ENCODE data around the gene PLCH2.

PLCH2 gene

GRCh38 chr1:2483026-2483425 is 6.9 kb downstream of the PLCH2 start:
- Histone ChIP-seq H3K4me1 (ENCODE audit: control insufficient read depth, insufficient read depth, low read length, poor library complexity, severe bottlenecking) (no peaks in the 10 kb centered on the region), H3K36me3 (ENCODE audit: control insufficient read depth, insufficient read depth, low read length) (no peaks in the 10 kb centered on the region)

GRCh38 chr1:2483970-2484369 is 7.9 kb downstream of the PLCH2 start:
- H3K36me3 ChIP-seq (ENCODE audit: control insufficient read depth, insufficient read depth, low read length), result peaks cover 5% of the 10 kb centered on the region
- H3K4me3 ChIP-seq (ENCODE audit: insufficient read depth, low read depth, low read length, poor library complexity, severe bottlenecking), result no peak overlapping the region
- H3K27ac ChIP-seq (ENCODE audit: insufficient read depth, low read length, poor library complexity, severe bottlenecking), result no peak overlapping the region
- no peak for DNase-seq
- peaks cover 4% of the 10 kb centered on the region for H3K9me3 ChIP-seq (ENCODE audit: control insufficient read depth, low read length)
- H3K4me1 ChIP-seq (ENCODE audit: control insufficient read depth, insufficient read depth, low read length, poor library complexity, severe bottlenecking), result no peaks in the 10 kb centered on the region
- H3K27me3 ChIP-seq (replicated peaks; ENCODE audit: control insufficient read depth, insufficient read depth, low read length, poor library complexity, severe bottlenecking), result no peaks in the 10 kb centered on the region

More at GRCh38 chr1:2483026-2483425, 6.9 kb downstream of the PLCH2 start:
- no peak overlapping the region for H3K4me3 ChIP-seq (ENCODE audit: insufficient read depth, low read depth, low read length, poor library complexity, severe bottlenecking)
- no peak for DNase-seq
- H3K27ac ChIP-seq (ENCODE audit: insufficient read depth, low read length, poor library complexity, severe bottlenecking), result no peak overlapping the region
- no peaks in the 10 kb centered on the region for H3K27me3 ChIP-seq (replicated peaks; ENCODE audit: control insufficient read depth, insufficient read depth, low read length, poor library complexity, severe bottlenecking)
- H3K9me3 ChIP-seq (ENCODE audit: control insufficient read depth, low read length), result no peaks in the 10 kb centered on the region

DNA sequence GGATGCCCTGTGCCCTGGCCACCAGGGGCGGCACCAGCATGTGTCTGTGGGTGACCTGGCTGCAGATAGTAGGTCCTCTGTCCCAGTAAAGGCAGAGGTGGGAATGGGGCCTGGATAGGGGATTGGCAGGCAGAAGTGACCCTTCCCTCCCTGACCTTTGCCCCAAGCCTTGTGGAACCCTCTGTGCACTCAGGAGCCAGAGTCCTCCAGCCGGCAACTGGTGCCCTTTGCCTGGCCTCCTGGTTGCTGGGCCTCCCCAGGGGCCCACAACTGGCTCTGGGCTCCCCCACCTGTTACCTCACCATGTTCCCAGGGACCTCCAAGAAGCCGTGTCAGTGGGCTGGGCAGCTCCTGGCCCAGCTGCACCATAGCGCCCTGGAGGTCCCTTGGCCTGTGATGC is 10.0 kb downstream of the PLCH2 start:
- DNase-seq, result no peak
- no peak overlapping the region for H3K27ac ChIP-seq (ENCODE audit: insufficient read depth, low read length, poor library complexity, severe bottlenecking)
- H3K4me3 ChIP-seq (ENCODE audit: insufficient read depth, low read depth, low read length, poor library complexity, severe bottlenecking), result no peak overlapping the region
- H3K36me3 ChIP-seq (ENCODE audit: control insufficient read depth, insufficient read depth, low read length), result peaks cover 8% of the 10 kb centered on the region
- H3K27me3 ChIP-seq (replicated peaks; ENCODE audit: control insufficient read depth, insufficient read depth, low read length, poor library complexity, severe bottlenecking), result no peaks in the 10 kb centered on the region
- peaks cover 4% of the 10 kb centered on the region for H3K9me3 ChIP-seq (ENCODE audit: control insufficient read depth, low read length)
- no peaks in the 10 kb centered on the region for H3K4me1 ChIP-seq (ENCODE audit: control insufficient read depth, insufficient read depth, low read length, poor library complexity, severe bottlenecking)

DNA sequence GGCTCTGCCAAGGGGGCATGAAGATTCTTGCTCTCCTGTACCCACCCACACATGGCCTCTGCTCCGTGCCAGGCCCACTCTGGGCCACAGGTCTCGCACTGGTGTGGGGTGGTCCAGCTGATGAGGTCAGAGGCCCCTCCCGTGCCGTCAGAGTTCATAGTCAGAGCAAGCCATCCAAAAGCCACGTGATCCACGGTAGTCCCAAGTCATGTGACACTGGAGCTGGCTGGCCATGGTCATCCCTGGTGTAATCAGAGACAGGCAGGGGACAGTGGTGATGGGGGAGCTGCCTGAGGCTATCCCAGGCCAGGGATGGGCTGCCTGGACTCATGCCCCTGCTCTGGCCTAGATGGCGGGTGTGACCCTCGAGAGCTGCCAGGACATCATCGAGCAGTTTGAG is 10.5 kb downstream of the PLCH2 start:
- Histone ChIP-seq H3K36me3 (ENCODE audit: control insufficient read depth, insufficient read depth, low read length) (peaks cover 8% of the 10 kb centered on the region), H3K27ac (ENCODE audit: insufficient read depth, low read length, poor library complexity, severe bottlenecking) (no peak overlapping the region), H3K4me3 (ENCODE audit: insufficient read depth, low read depth, low read length, poor library complexity, severe bottlenecking) (no peak overlapping the region), H3K4me1 (ENCODE audit: control insufficient read depth, insufficient read depth, low read length, poor library complexity, severe bottlenecking) (no peaks in the 10 kb centered on the region), H3K9me3 (ENCODE audit: control insufficient read depth, low read length) (peaks cover 4% of the 10 kb centered on the region), H3K27me3 (replicated peaks; ENCODE audit: control insufficient read depth, insufficient read depth, low read length, poor library complexity, severe bottlenecking) (no peaks in the 10 kb centered on the region)
- DNase-seq, result no peak

GRCh38 chr1:2488688-2489087 is 12.6 kb downstream of the PLCH2 start:
- Histone ChIP-seq H3K27me3 (replicated peaks; ENCODE audit: control insufficient read depth, insufficient read depth, low read length, poor library complexity, severe bottlenecking) (no peaks in the 10 kb centered on the region), H3K9me3 (ENCODE audit: control insufficient read depth, low read length) (peaks cover 4% of the 10 kb centered on the region), H3K36me3 (ENCODE audit: control insufficient read depth, insufficient read depth, low read length) (peaks cover 8% of the 10 kb centered on the region), H3K27ac (ENCODE audit: insufficient read depth, low read length, poor library complexity, severe bottlenecking) (no peak overlapping the region), H3K4me3 (ENCODE audit: insufficient read depth, low read depth, low read length, poor library complexity, severe bottlenecking) (no peak overlapping the region), H3K4me1 (ENCODE audit: control insufficient read depth, insufficient read depth, low read length, poor library complexity, severe bottlenecking) (peaks cover under 1% of the 10 kb centered on the region)
- DNase-seq, result no peak

GRCh38 chr1:2489615-2490014 is 13.5 kb downstream of the PLCH2 start:
- no peak overlapping the region for H3K4me3 ChIP-seq (ENCODE audit: insufficient read depth, low read depth, low read length, poor library complexity, severe bottlenecking)
- H3K27me3 ChIP-seq (replicated peaks; ENCODE audit: control insufficient read depth, insufficient read depth, low read length, poor library complexity, severe bottlenecking), result no peaks in the 10 kb centered on the region
- no peak overlapping the region for H3K27ac ChIP-seq (ENCODE audit: insufficient read depth, low read length, poor library complexity, severe bottlenecking)
- H3K36me3 ChIP-seq (ENCODE audit: control insufficient read depth, insufficient read depth, low read length), result peaks cover 8% of the 10 kb centered on the region
- H3K9me3 ChIP-seq (ENCODE audit: control insufficient read depth, low read length), result peaks cover 4% of the 10 kb centered on the region
- peaks cover 6% of the 10 kb centered on the region for H3K4me1 ChIP-seq (ENCODE audit: control insufficient read depth, insufficient read depth, low read length, poor library complexity, severe bottlenecking)
- no peak for DNase-seq

DNA sequence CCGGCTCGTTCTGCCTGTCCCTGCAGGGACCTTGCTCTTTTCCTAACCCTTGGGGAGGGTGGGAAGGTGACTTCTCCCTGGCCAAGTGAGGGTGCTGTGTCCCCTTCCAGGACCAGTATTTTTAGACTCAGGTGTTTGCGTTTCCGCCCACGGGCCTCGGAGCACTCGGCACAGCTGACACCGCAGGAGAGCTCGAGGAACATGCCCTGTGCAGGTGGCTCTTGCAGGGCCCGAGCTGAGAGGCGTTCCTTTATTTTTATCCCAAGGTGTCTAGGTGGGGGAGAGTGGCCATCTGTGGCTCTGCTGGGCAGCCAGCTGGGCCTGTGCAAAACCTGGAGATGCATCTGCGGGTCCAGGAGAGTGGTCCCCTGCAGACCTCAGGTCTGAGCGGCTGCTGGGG is 16.0 kb downstream of the PLCH2 start:
- H3K27me3 ChIP-seq (replicated peaks; ENCODE audit: control insufficient read depth, insufficient read depth, low read length, poor library complexity, severe bottlenecking), result no peaks in the 10 kb centered on the region
- no peak for DNase-seq
- no peak overlapping the region for H3K4me3 ChIP-seq (ENCODE audit: insufficient read depth, low read depth, low read length, poor library complexity, severe bottlenecking)
- peaks cover 14% of the 10 kb centered on the region for H3K4me1 ChIP-seq (ENCODE audit: control insufficient read depth, insufficient read depth, low read length, poor library complexity, severe bottlenecking)
- H3K27ac ChIP-seq (ENCODE audit: insufficient read depth, low read length, poor library complexity, severe bottlenecking), result no peak overlapping the region
- peaks cover 4% of the 10 kb centered on the region for H3K9me3 ChIP-seq (ENCODE audit: control insufficient read depth, low read length)
- peaks cover 8% of the 10 kb centered on the region for H3K36me3 ChIP-seq (ENCODE audit: control insufficient read depth, insufficient read depth, low read length)

DNA sequence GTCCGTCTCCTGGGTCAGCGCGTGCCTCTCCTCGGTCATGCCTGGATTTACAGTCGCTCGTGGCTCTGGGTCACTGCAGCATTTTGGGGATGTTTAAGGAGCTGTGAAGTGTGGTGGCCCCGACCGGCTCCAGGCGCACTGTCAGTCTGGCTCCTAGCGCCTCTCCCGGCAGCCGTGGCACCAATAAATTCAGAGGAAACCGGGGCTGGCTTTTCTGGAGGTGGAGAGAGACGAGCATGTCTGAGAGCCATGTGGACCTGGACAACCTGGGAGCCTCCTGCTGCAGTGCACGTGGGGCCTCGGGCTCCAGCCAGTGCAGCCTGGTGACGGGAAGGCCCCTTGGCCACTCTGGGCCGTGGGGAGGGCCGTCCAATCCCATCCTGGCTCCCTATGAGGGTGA is 17.1 kb downstream of the PLCH2 start:
- DNase-seq, result no peak
- no peak overlapping the region for H3K27ac ChIP-seq (ENCODE audit: insufficient read depth, low read length, poor library complexity, severe bottlenecking)
- H3K9me3 ChIP-seq (ENCODE audit: control insufficient read depth, low read length), result peaks cover 4% of the 10 kb centered on the region
- no peaks in the 10 kb centered on the region for H3K27me3 ChIP-seq (replicated peaks; ENCODE audit: control insufficient read depth, insufficient read depth, low read length, poor library complexity, severe bottlenecking)
- H3K4me3 ChIP-seq (ENCODE audit: insufficient read depth, low read depth, low read length, poor library complexity, severe bottlenecking), result no peak overlapping the region
- peaks cover 14% of the 10 kb centered on the region for H3K4me1 ChIP-seq (ENCODE audit: control insufficient read depth, insufficient read depth, low read length, poor library complexity, severe bottlenecking)
- peaks cover 8% of the 10 kb centered on the region for H3K36me3 ChIP-seq (ENCODE audit: control insufficient read depth, insufficient read depth, low read length)

DNA sequence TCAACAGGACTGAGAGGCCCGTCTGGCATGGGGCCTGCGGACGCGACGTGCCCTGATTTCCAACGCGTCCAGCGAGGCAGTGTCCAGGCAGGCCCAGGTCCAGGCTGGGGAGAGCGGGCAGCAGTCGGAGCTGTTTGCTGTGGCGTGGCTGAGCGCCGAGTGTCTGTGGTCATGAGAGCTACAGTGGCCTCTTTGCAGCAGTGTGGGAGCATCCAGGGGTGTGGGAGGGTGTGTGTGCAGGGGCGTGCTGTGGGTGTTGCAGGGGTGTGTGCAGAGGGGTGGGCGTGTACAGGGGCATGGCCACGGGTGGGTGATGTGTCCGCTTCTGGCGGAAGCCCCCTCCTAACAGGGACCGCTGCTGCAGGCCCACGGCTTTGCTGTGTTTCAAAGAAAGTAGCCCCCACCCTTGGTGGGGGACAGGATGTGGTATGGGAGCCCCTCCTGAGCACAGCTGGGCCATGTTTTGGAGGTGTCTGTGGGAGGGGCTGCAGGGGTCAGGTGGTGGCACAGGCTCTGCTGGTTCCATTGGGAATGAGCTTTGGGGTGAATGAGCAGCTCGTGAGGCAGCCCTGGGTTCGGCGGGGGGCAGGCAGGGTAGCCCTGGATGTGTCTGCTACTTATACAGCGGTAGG is 17.7 kb downstream of the PLCH2 start:
- no peak for DNase-seq
- Histone ChIP-seq H3K36me3 (ENCODE audit: control insufficient read depth, insufficient read depth, low read length) (peaks cover 4% of the 10 kb centered on the region), H3K27ac (ENCODE audit: insufficient read depth, low read length, poor library complexity, severe bottlenecking) (no peak overlapping the region), H3K27me3 (replicated peaks; ENCODE audit: control insufficient read depth, insufficient read depth, low read length, poor library complexity, severe bottlenecking) (no peaks in the 10 kb centered on the region), H3K4me3 (ENCODE audit: insufficient read depth, low read depth, low read length, poor library complexity, severe bottlenecking) (no peak overlapping the region), H3K9me3 (ENCODE audit: control insufficient read depth, low read length) (no peaks in the 10 kb centered on the region), H3K4me1 (ENCODE audit: control insufficient read depth, insufficient read depth, low read length, poor library complexity, severe bottlenecking) (peaks cover 14% of the 10 kb centered on the region)

GRCh38 chr1:2494323-2494693 is 18.2 kb downstream of the PLCH2 start:
- DNase-seq, result no peak
- Histone ChIP-seq H3K36me3 (ENCODE audit: control insufficient read depth, insufficient read depth, low read length) (no peaks in the 10 kb centered on the region), H3K9me3 (ENCODE audit: control insufficient read depth, low read length) (no peaks in the 10 kb centered on the region), H3K27me3 (replicated peaks; ENCODE audit: control insufficient read depth, insufficient read depth, low read length, poor library complexity, severe bottlenecking) (no peaks in the 10 kb centered on the region), H3K4me1 (ENCODE audit: control insufficient read depth, insufficient read depth, low read length, poor library complexity, severe bottlenecking) (peaks cover 19% of the 10 kb centered on the region), H3K27ac (ENCODE audit: insufficient read depth, low read length, poor library complexity, severe bottlenecking) (no peak overlapping the region), H3K4me3 (ENCODE audit: insufficient read depth, low read depth, low read length, poor library complexity, severe bottlenecking) (no peak overlapping the region)

Measured in effector memory CD4-positive, alpha-beta T cell (primary cell).